ENCODE results near the gene ZFR.

ZFR gene

DNA sequence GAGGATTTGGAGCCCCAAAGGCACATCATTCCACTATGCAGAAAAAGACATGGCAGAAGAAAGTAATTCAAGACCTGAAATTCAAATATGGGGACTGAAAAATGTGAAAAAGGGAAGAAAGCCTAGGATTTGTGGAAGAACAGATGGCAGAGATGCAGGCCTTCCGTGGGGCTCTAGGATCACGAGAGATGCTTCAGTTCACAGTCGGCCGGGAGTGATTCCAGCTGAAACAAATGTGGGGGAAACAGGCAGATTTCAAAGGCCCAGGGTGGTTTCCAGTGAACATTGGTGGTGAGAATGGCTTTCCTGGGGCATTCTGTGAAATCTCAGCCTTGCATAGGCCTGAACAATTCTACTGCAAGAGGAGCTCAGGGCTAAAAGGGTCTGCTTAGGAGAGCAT is 34.6 kb upstream of the ZFR start:
- TF ChIP-seq, protein P1, sequence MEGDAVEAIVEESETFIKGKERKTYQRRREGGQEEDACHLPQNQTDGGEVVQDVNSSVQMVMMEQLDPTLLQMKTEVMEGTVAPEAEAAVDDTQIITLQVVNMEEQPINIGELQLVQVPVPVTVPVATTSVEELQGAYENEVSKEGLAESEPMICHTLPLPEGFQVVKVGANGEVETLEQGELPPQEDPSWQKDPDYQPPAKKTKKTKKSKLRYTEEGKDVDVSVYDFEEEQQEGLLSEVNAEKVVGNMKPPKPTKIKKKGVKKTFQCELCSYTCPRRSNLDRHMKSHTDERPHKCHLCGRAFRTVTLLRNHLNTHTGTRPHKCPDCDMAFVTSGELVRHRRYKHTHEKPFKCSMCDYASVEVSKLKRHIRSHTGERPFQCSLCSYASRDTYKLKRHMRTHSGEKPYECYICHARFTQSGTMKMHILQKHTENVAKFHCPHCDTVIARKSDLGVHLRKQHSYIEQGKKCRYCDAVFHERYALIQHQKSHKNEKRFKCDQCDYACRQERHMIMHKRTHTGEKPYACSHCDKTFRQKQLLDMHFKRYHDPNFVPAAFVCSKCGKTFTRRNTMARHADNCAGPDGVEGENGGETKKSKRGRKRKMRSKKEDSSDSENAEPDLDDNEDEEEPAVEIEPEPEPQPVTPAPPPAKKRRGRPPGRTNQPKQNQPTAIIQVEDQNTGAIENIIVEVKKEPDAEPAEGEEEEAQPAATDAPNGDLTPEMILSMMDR (IDR thresholded peaks at IDR 0.05; ENCODE audit: borderline replicate concordance, control extremely low read depth, extremely low read depth, insufficient read depth, missing control alignments), result no peak
- in situ Hi-C loops (cut with MboI; ENCODE audit: low sequenced_read_pairs, unreplicated experiment), result no loop called here
- no peak for DNase-seq (ENCODE audit: low spot score)

DNA sequence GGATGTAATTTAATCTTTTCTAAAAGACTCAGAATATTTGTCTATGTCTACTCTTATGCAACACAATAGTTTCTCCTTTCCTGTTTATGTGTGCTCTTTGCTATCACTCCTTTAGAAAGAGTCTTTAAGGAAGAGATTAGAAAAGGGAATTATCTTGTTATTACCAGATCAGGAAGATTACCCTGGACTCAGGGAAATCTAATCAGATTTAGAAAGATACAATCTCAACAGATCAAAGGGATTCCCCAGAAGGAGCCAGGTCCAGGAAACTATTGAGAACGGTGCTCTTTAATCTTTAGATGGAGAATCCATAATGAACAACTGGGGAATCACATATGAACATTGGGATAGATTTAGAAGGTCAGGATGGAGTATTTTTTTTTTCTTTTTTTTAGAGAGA is 32.4 kb upstream of the ZFR start:
- in situ Hi-C loops (cut with MboI; ENCODE audit: low sequenced_read_pairs, unreplicated experiment), result no loop called here
- TF ChIP-seq, protein P1 (IDR thresholded peaks at IDR 0.05; ENCODE audit: borderline replicate concordance, control extremely low read depth, extremely low read depth, insufficient read depth, missing control alignments), result no peak
- no peak for DNase-seq (ENCODE audit: low spot score)

GRCh38 chr5:32475334-32476097 is 31.0 kb upstream of the ZFR start:
- in situ Hi-C loops (cut with MboI; ENCODE audit: low sequenced_read_pairs, unreplicated experiment), result no loop called here
- DNase-seq (ENCODE audit: low spot score), result no peak
- TF ChIP-seq, protein P1 (IDR thresholded peaks at IDR 0.05; ENCODE audit: borderline replicate concordance, control extremely low read depth, extremely low read depth, insufficient read depth, missing control alignments), result no peak

DNA sequence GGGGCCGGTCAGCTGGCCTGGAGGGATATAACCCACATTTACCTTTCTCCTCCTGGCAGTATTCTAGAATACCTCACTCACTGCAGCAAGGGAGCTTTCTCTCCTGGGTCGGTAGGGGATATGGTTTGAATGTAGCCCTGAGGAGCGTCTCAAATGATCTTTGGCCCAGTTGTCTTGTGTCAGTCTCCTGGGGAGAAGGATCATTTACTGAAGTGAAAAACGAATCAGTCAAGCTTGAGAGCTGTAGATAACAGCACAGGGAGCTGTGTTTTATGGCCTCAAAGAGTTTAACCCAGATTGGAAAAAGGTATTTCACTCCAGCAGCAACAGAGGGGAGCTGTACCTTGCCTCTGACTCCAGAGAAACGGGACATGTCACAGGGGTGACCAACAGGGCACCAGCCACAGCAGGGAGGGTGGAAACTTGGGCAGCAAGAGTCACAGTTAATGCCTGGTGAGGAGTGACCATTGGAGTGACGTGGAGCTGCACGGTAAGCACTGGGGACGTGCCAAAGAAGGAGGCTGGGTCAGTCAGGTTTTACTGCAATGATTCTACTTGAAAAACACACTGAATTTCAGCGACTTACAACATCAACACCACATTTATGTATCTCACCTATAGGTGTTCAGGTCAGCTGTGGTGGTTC is 29.8 kb upstream of the ZFR start:
- TF ChIP-seq, protein P1 (IDR thresholded peaks at IDR 0.05; ENCODE audit: borderline replicate concordance, control extremely low read depth, extremely low read depth, insufficient read depth, missing control alignments), result no peak
- in situ Hi-C loops (cut with MboI; ENCODE audit: low sequenced_read_pairs, unreplicated experiment), result no loop called here
- DNase-seq (ENCODE audit: low spot score), result no peak

GRCh38 chr5:32473072-32473471 is 28.5 kb upstream of the ZFR start:
- in situ Hi-C loops (cut with MboI; ENCODE audit: low sequenced_read_pairs, unreplicated experiment), result no loop called here
- TF ChIP-seq, protein P1 (IDR thresholded peaks at IDR 0.05; ENCODE audit: borderline replicate concordance, control extremely low read depth, extremely low read depth, insufficient read depth, missing control alignments), result no peak
- no peak for DNase-seq (ENCODE audit: low spot score)

DNA sequence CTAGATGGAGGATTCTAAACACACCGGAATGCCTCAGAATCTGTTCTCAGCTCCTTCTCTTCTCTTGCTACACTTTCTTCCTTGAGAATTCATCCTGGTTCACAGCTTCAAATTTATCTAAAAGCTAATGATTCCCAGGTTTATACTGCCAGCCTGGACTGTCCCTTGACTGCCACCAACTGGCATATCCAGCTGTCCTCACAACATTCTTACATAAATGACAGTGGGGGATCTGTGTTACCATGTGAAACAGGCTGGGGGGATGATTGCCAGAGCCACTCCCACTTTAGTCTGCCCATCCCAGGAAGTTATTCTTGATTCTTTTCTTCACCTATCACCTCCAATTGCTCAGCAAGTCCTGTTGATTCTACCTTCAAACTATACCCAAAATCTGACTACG is 27.2 kb upstream of the ZFR start:
- TF ChIP-seq, protein P1 (IDR thresholded peaks at IDR 0.05; ENCODE audit: borderline replicate concordance, control extremely low read depth, extremely low read depth, insufficient read depth, missing control alignments), result no peak
- in situ Hi-C loops (cut with MboI; ENCODE audit: low sequenced_read_pairs, unreplicated experiment), result no loop called here
- no peak for DNase-seq (ENCODE audit: low spot score)
